Muscle layer of duodenum (tissue), 2 donors: ENCODE results near the gene CDK14.

Experiments used
- H3K27ac ChIP-seq: one replicate; pipeline ENCODE4 v1.7.0; 2013; ENCODE audit warnings: mild to moderate bottlenecking, low read length
- H3K27me3 ChIP-seq: one replicate; pipeline ENCODE4 v1.7.0; 2013; ENCODE audit warnings: low read depth, mild to moderate bottlenecking, control low read depth, low read length
- H3K36me3 ChIP-seq, 2 donors: one replicate each; pipeline ENCODE4 v1.7.0; 2013; ENCODE audit warnings: low read length in 2 of 2, control low read depth in 1 of 2, mild to moderate bottlenecking in 1 of 2; ENCODE audit not compliant: insufficient read depth in 2 of 2, control insufficient read depth in 1 of 2
- H3K4me1 ChIP-seq, 2 donors: one replicate each; pipeline ENCODE4 v1.7.0; 2013; ENCODE audit warnings: low read length in 2 of 2, mild to moderate bottlenecking in 2 of 2, control low read depth in 1 of 2, moderate library complexity in 1 of 2; ENCODE audit not compliant: insufficient read depth in 2 of 2, control insufficient read depth in 1 of 2
- H3K4me3 ChIP-seq, 2 donors: one replicate each; pipeline ENCODE4 v1.7.0; 2013; ENCODE audit warnings: low read length in 2 of 2, low read depth in 1 of 2, mild to moderate bottlenecking in 1 of 2
- H3K9me3 ChIP-seq, 2 donors: one replicate each; pipeline ENCODE4 v1.7.0; 2013; ENCODE audit warnings: low read length in 2 of 2, control low read depth in 1 of 2, mild to moderate bottlenecking in 1 of 2; ENCODE audit not compliant: control insufficient read depth in 1 of 2
- donor health status: healthy.

The CDK14 gene

GRCh38 chr7:91030680-91031380, 434.7 kb downstream of the CDK14 start:
- Histone ChIP-seq H3K36me3 (no peaks in the 10 kb centered on the region), H3K4me1 (no peaks in the 10 kb centered on the region), H3K27me3 (no peaks in the 10 kb centered on the region), H3K4me3 (no peak overlapping the region), H3K9me3 (no peaks in the 10 kb centered on the region), H3K27ac (no peak overlapping the region)

- Histone ChIP-seq H3K36me3 (no peaks in the 10 kb centered on the region), H3K27me3 (no peaks in the 10 kb centered on the region), H3K9me3 (no peaks in the 10 kb centered on the region), H3K4me1 (no peaks in the 10 kb centered on the region), H3K27ac (no peak overlapping the region), H3K4me3 (no peak overlapping the region)
Observed at GRCh38 chr7:91031757-91032156, 435.6 kb downstream of the CDK14 start.

GRCh38 chr7:91033574-91033973, 437.5 kb downstream of the CDK14 start:
- no peaks in the 10 kb centered on the region for H3K27me3 ChIP-seq
- no peak overlapping the region for H3K27ac ChIP-seq
- no peaks in the 10 kb centered on the region for H3K9me3 ChIP-seq
- H3K4me3 ChIP-seq = no peak overlapping the region
- no peaks in the 10 kb centered on the region for H3K4me1 ChIP-seq
- H3K36me3 ChIP-seq = no peaks in the 10 kb centered on the region

GRCh38 chr7:91034459-91035368, 438.6 kb downstream of the CDK14 start:
- Histone ChIP-seq H3K27me3 (no peaks in the 10 kb centered on the region), H3K36me3 (no peaks in the 10 kb centered on the region), H3K4me1 (no peaks in the 10 kb centered on the region), H3K27ac (no peak overlapping the region), H3K9me3 (no peaks in the 10 kb centered on the region), H3K4me3 (no peak overlapping the region)

GRCh38 chr7:91039033-91039432, 442.9 kb downstream of the CDK14 start:
- Histone ChIP-seq H3K4me3 (no peak overlapping the region), H3K9me3 (no peaks in the 10 kb centered on the region), H3K36me3 (no peaks in the 10 kb centered on the region), H3K27ac (no peak overlapping the region), H3K27me3 (no peaks in the 10 kb centered on the region), H3K4me1 (no peaks in the 10 kb centered on the region)

GRCh38 chr7:91041141-91041540, 445.0 kb downstream of the CDK14 start:
- no peaks in the 10 kb centered on the region for H3K36me3 ChIP-seq
- H3K9me3 ChIP-seq = no peaks in the 10 kb centered on the region
- H3K27me3 ChIP-seq = no peaks in the 10 kb centered on the region
- no peak overlapping the region for H3K27ac ChIP-seq
- H3K4me3 ChIP-seq = no peak overlapping the region
- H3K4me1 ChIP-seq = no peaks in the 10 kb centered on the region

- no peaks in the 10 kb centered on the region for H3K4me1 ChIP-seq
- no peaks in the 10 kb centered on the region for H3K27me3 ChIP-seq
- H3K27ac ChIP-seq = no peak overlapping the region
- no peaks in the 10 kb centered on the region for H3K9me3 ChIP-seq
- H3K36me3 ChIP-seq = no peaks in the 10 kb centered on the region
- H3K4me3 ChIP-seq = no peak overlapping the region
Observed at GRCh38 chr7:91041901-91042484, 445.9 kb downstream of the CDK14 start.

GRCh38 chr7:91043186-91043585, 447.1 kb downstream of the CDK14 start:
- Histone ChIP-seq H3K4me3 (no peak overlapping the region), H3K9me3 (no peaks in the 10 kb centered on the region), H3K36me3 (no peaks in the 10 kb centered on the region), H3K27me3 (no peaks in the 10 kb centered on the region), H3K27ac (no peak overlapping the region), H3K4me1 (no peaks in the 10 kb centered on the region)

- H3K4me3 ChIP-seq = no peak overlapping the region
- no peaks in the 10 kb centered on the region for H3K36me3 ChIP-seq
- no peak overlapping the region for H3K27ac ChIP-seq
- no peaks in the 10 kb centered on the region for H3K27me3 ChIP-seq
- no peaks in the 10 kb centered on the region for H3K9me3 ChIP-seq
- no peaks in the 10 kb centered on the region for H3K4me1 ChIP-seq
Observed at GRCh38 chr7:91043924-91044645, 448.0 kb downstream of the CDK14 start.

GRCh38 chr7:91045606-91046005, 449.5 kb downstream of the CDK14 start:
- H3K27ac ChIP-seq = no peak overlapping the region
- no peak overlapping the region for H3K4me3 ChIP-seq
- no peaks in the 10 kb centered on the region for H3K4me1 ChIP-seq
- no peaks in the 10 kb centered on the region for H3K27me3 ChIP-seq
- no peaks in the 10 kb centered on the region for H3K9me3 ChIP-seq
- H3K36me3 ChIP-seq = no peaks in the 10 kb centered on the region
